Activated T-cell treated with anti-CD3 and anti-CD28 coated beads for 48 hours (primary cell): ENCODE results near the gene MET.
A peak's percentile ranks its signal among the peaks of the same experiment; 100 is the strongest.
"Not testable (repeated sequence)": the region's sequence is repeated elsewhere in the genome, so short reads cannot be mapped to it uniquely, and the experiment has no call there.

Experiments
- DNase-seq: peaks from one replicate; pipeline ENCODE4 v3.0.0-alpha.2; 2020; ENCODE audit warnings: low read depth

MET gene

GRCh38 chr7:116671681-116672595 is at the start of gene MET:
Gene MET, plus strand, starts transcription at chr7:116672196. Its CDS starts 26,889 bp downstream, at chr7:116699085.
- DNase-seq: peak; percentile 53

- DNase-seq: no peak
These were observed 45.1 kb upstream of the MET start for GRCh38 chr7:116626886-116627285.

GRCh38 chr7:116629051-116629463 is 42.9 kb upstream of the MET start:
- no peak for DNase-seq

GRCh38 chr7:116630357-116630756 is 41.6 kb upstream of the MET start:
- no peak for DNase-seq

- DNase-seq: no peak
These were observed 40.9 kb upstream of the MET start for GRCh38 chr7:116630932-116631671.

- DNase-seq: no peak
These were observed 40.3 kb upstream of the MET start for GRCh38 chr7:116631676-116632075.

- DNase-seq: no peak
These were observed 39.6 kb upstream of the MET start for GRCh38 chr7:116632384-116632783.

GRCh38 chr7:116633131-116633988 is 38.6 kb upstream of the MET start:
- DNase-seq: no peak

GRCh38 chr7:116636997-116637396 is 35.0 kb upstream of the MET start:
- DNase-seq: no peak

GRCh38 chr7:116638592-116638991 is 33.4 kb upstream of the MET start:
- DNase-seq: not testable (repeated sequence)

- DNase-seq: no peak
These were observed 30.3 kb upstream of the MET start for GRCh38 chr7:116641551-116642153.

- not testable (repeated sequence) for DNase-seq
These were observed 28.8 kb upstream of the MET start for GRCh38 chr7:116643148-116643547.

- no peak for DNase-seq
These were observed 27.4 kb upstream of the MET start for GRCh38 chr7:116644628-116645027.

GRCh38 chr7:116647290-116647689 is 24.7 kb upstream of the MET start:
- no peak for DNase-seq

- no peak for DNase-seq
These were observed 24.1 kb upstream of the MET start for GRCh38 chr7:116647861-116648260.

GRCh38 chr7:116650436-116650835 is 21.6 kb upstream of the MET start:
- DNase-seq: no peak

- no peak for DNase-seq
These were observed 19.2 kb upstream of the MET start for GRCh38 chr7:116652793-116653192.

GRCh38 chr7:116653204-116653603 is 18.8 kb upstream of the MET start:
- DNase-seq: no peak

- DNase-seq: no peak
These were observed 18.4 kb upstream of the MET start for GRCh38 chr7:116653646-116654045.

- DNase-seq: not testable (repeated sequence)
These were observed 12.7 kb upstream of the MET start for GRCh38 chr7:116659248-116659647.

GRCh38 chr7:116661865-116662264 is 10.1 kb upstream of the MET start:
- DNase-seq: no peak

GRCh38 chr7:116663744-116664143 is 8.3 kb upstream of the MET start:
- no peak for DNase-seq
